ENCODE data around the gene GPC6. TPM values are rescaled to one million over a fixed set of nuclear protein-coding genes. Genes with fewer than 3 reads are reported as not detected.

The GPC6 gene
- total RNA-seq, 2 experiments from 2014 or later: not detected

DNA sequence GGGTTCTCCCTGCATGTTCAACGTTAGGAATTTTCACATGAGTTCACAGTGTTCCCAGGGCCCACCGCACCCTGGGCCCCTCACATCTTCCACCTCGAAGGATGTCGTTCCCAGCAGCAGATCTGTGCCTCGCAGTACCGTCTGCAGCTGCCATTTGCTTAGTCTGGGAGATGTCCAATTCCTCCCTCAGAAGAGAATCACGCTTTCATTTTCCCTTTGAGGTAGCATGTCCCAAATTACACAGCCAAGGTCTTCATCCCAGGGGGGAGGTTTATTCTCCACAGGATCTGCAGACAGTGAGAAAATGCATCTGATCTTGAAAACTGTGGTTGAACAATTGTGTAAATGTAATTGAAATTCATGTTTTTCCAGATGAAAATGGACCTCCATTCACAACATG, 1102.7 kb downstream of the GPC6 start:
- Histone ChIP-seq H3K4me1 (ENCODE audit: insufficient read depth, low read length, poor library complexity, severe bottlenecking) (peaks cover 15% of the 10 kb centered on the region), H2AFZ (ENCODE audit: low read length) (no peak overlapping the region), H3K4me3 (ENCODE audit: low read depth, low read length, poor library complexity, severe bottlenecking) (no peak overlapping the region), H3K4me2 (ENCODE audit: low read length) (no peak overlapping the region), H3K79me2 (ENCODE audit: insufficient read depth, low read depth, low read length) (no peaks in the 10 kb centered on the region), H3K9me2 (ENCODE audit: insufficient read depth, low read length) (no peaks in the 10 kb centered on the region), H3K27ac (ENCODE audit: low read depth, low read length, poor library complexity, severe bottlenecking) (no peak overlapping the region), H4K20me1 (ENCODE audit: insufficient read depth, low read length) (no peaks in the 10 kb centered on the region), H3K9me3 (ENCODE audit: low read length) (no peaks in the 10 kb centered on the region), H3K36me3 (ENCODE audit: insufficient read depth, low read length) (no peaks in the 10 kb centered on the region)
- BruUV-seq (replicated peaks): no TSS peak
- DNase-seq (ENCODE audit: low spot score): no peak
- intact Hi-C loops (cut with micrococcal nuclease; ENCODE audit: unreplicated experiment): no loop called here
- ChIA-PET POLR2A (no interaction called here), CTCF (ENCODE audit: unreplicated experiment) (no interaction called here)
- no peak for TF ChIP-seq EZH2phosphoT487 (IDR thresholded peaks at IDR 0.05; ENCODE audit: borderline replicate concordance, low read depth, low read length)
- TF ChIP-seq CTCF (conservative IDR thresholded peaks at IDR 0.05; ENCODE audit: low read length): no peak

DNA sequence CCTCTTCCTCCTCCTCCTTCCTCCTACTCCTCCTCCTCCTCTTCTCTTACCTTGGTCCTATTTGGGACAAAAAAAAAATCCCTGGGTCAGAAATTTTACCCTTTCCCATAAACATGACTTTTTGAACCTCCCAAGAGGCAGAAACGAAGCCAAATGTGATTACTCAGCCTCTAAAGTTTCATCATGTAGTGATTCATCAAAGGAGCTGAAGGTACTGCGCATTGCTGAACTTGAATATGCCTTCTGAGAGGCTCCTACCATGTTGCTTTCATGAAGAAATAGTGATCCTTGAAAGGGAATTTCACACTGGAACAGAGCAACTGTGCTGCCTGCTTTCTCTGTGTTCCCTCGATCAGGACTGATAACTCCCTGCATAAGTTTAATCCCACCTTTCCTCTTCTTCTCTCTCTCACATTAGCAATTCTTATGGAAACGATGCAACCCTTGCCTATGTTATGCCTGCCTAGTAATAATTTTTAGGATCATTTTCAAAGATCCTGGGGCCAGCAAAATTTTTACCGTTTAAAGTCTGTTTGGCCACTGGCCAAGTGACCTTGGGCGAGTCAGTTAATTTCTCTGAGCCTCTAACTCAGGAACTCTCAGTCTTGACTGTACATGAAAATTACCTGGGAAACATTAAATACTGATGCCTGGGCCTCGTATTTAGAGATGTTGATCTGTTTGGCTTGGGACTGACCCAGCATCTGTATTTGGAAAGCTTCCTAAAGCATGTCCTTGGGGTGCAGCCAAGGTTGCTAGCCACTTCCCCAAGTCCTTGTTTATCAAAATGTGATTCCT, 1103.3 kb downstream of the GPC6 start:
- CTCF ChIA-PET (ENCODE audit: unreplicated experiment): no interaction called here
- no TSS peak for BruUV-seq (replicated peaks)
- POLR2A ChIA-PET: no interaction called here

More for the DNA sequence above, 1103.3 kb downstream of the GPC6 start:
- peaks cover 15% of the 10 kb centered on the region for H3K4me1 ChIP-seq (ENCODE audit: insufficient read depth, low read length, poor library complexity, severe bottlenecking)
- H2AFZ ChIP-seq (ENCODE audit: low read length): no peak overlapping the region
- no peaks in the 10 kb centered on the region for H3K79me2 ChIP-seq (ENCODE audit: insufficient read depth, low read depth, low read length)
- no peak for TF ChIP-seq CTCF (conservative IDR thresholded peaks at IDR 0.05; ENCODE audit: low read length)
- no peak for TF ChIP-seq EZH2phosphoT487 (IDR thresholded peaks at IDR 0.05; ENCODE audit: borderline replicate concordance, low read depth, low read length)
- no peaks in the 10 kb centered on the region for H3K36me3 ChIP-seq (ENCODE audit: insufficient read depth, low read length)
- no peak overlapping the region for H3K27ac ChIP-seq (ENCODE audit: low read depth, low read length, poor library complexity, severe bottlenecking)
- H3K4me3 ChIP-seq (ENCODE audit: low read depth, low read length, poor library complexity, severe bottlenecking): no peak overlapping the region
- no peak overlapping the region for H3K4me2 ChIP-seq (ENCODE audit: low read length)
- H3K9me2 ChIP-seq (ENCODE audit: insufficient read depth, low read length): no peaks in the 10 kb centered on the region
- intact Hi-C loops (cut with micrococcal nuclease; ENCODE audit: unreplicated experiment): no loop called here
- no peak for DNase-seq (ENCODE audit: low spot score)
- H4K20me1 ChIP-seq (ENCODE audit: insufficient read depth, low read length): no peaks in the 10 kb centered on the region
- no peaks in the 10 kb centered on the region for H3K9me3 ChIP-seq (ENCODE audit: low read length)

Data from OCI-LY7 (cell line).